DOHH2 (cell line): Measurements from ENCODE around the gene SEPTIN6.

Experiments used
- EZH2phosphoT487 ChIP-seq: fragments of 200-600 bp; sonication (generic); IDR thresholded peaks from 2 replicates; pipeline ENCODE4 v1.6.1; 2017; ENCODE audit warnings: borderline replicate concordance, mild to moderate bottlenecking, antibody characterized with exemption, low read length, moderate library complexity, mixed read lengths
- TF ChIP-seq, protein P1 (sequence below): fragments of 200-600 bp; sonication (generic); IDR thresholded peaks from one replicate; pipeline ENCODE4 v1.5.1; 2014; ENCODE audit warnings: antibody characterized with exemption, mild to moderate bottlenecking, low read depth, low read length; ENCODE audit not compliant: poor library complexity, severe bottlenecking

DNA sequence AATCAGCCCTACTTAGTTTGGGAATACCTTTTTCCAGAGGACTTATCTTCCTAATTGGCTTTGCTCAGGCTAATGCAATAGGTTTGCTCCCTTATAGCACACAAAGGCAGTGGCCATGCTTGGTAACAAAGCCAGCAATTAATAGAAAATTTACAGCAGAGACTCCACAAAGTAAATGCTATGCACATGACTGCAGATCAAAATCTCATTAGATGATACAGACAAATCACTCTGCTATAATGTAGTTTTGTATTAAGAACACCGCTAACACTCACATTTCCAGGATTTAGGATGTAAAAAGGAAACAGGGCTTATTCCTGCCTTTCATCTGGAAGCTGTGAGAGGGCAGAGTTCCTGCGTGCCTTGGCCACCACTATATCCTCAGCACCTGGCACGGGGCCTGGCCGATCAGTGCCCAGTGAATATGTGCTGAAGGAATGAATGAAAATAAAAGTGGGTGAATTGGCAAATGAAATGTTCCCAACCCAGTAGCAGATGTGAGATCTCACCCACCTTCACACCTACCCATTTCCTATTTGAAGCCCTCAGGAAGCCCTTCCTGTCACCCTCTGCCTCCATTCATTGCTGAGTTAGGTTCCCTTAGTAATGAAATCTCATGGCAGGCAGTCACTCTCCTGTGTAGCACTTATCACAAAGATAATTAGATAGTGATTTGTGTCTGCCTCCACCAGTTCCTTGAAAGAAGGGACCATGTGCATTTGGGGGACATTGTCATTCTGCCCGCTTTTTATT is 5.1 kb downstream of the SEPTIN6 start:
- TF ChIP-seq, protein P1, sequence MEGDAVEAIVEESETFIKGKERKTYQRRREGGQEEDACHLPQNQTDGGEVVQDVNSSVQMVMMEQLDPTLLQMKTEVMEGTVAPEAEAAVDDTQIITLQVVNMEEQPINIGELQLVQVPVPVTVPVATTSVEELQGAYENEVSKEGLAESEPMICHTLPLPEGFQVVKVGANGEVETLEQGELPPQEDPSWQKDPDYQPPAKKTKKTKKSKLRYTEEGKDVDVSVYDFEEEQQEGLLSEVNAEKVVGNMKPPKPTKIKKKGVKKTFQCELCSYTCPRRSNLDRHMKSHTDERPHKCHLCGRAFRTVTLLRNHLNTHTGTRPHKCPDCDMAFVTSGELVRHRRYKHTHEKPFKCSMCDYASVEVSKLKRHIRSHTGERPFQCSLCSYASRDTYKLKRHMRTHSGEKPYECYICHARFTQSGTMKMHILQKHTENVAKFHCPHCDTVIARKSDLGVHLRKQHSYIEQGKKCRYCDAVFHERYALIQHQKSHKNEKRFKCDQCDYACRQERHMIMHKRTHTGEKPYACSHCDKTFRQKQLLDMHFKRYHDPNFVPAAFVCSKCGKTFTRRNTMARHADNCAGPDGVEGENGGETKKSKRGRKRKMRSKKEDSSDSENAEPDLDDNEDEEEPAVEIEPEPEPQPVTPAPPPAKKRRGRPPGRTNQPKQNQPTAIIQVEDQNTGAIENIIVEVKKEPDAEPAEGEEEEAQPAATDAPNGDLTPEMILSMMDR, result no peak
- no peak for TF ChIP-seq EZH2phosphoT487
